ENCODE data around the gene ADAMTS12. TPM values are rescaled to one million over a fixed set of nuclear protein-coding genes. Genes with fewer than 3 reads are reported as not detected.

The ADAMTS12 gene
- total RNA-seq, 1 experiment from 2014 or later = 0.05 TPM

DNA sequence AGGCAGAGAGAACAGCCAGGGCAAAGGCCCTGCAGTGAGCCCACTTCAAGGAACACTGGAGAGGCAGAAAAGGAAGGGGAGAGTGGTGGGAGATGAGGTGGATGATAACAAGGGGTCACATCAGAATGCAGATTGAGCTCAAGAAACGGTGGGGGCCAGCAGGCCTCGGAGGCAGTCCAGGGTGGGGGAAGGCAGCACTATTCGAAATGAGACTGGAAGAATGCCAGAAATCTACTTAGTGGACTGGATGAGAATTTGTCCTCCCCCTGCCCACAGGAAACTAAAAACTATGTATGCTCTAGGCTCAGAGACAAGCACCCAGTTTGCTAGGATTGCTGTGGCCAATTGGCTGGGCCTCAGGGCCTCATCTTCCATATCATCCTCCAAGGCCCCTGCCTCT is 148.7 kb downstream of the ADAMTS12 start:
- DNase-seq (ENCODE audit: low read depth, low spot score) = no peak
- Histone ChIP-seq H3K27ac (ENCODE audit: low read depth, low read length) (no peak overlapping the region), H3K4me1 (ENCODE audit: control insufficient read depth in 1 of 2, insufficient read depth in 2 of 2, low read length in 2 of 2) (no peaks in the 10 kb centered on the region), H3K36me3 (ENCODE audit: control insufficient read depth in 1 of 2, insufficient read depth in 2 of 2, low read length in 2 of 2) (no peaks in the 10 kb centered on the region), H3K79me2 (ENCODE audit: insufficient read depth, low read length) (no peaks in the 10 kb centered on the region), H2AFZ (ENCODE audit: low read depth, low read length, poor library complexity, severe bottlenecking) (no peak overlapping the region), H3K9me3 (ENCODE audit: control insufficient read depth in 1 of 2, insufficient read depth in 1 of 2, low read depth in 1 of 2, low read length in 2 of 2) (no peaks in the 10 kb centered on the region), H3K4me3 (replicated peaks in 1 of 2; ENCODE audit: low read depth in 1 of 2, low read length in 2 of 2) (no peak overlapping the region), H3K4me2 (ENCODE audit: low read length) (no peak overlapping the region), H3K27me3 (ENCODE audit: insufficient read depth, low read length) (peaks cover 9% of the 10 kb centered on the region), H4K20me1 (ENCODE audit: insufficient read depth) (no peaks in the 10 kb centered on the region), H3K9me2 (ENCODE audit: insufficient read depth) (no peaks in the 10 kb centered on the region), H3K9ac (ENCODE audit: low read length) (no peak overlapping the region)
- ATAC-seq = no peak
- CTCF ChIA-PET = no interaction called here
- no TSS peak for BruUV-seq (replicated peaks)
- intact Hi-C loops (cut with micrococcal nuclease) = no loop called here
- TF ChIP-seq RAD21 (IDR thresholded peaks at IDR 0.05; ENCODE audit: low read depth) (no peak), POLR2A (IDR thresholded peaks at IDR 0.05; ENCODE audit: borderline replicate concordance, extremely low read depth, insufficient read depth, insufficient read length) (no peak), JUND (IDR thresholded peaks at IDR 0.05) (no peak), FOSL1 (IDR thresholded peaks at IDR 0.05; ENCODE audit: low read depth) (no peak), YY1 (IDR thresholded peaks at IDR 0.05; ENCODE audit: extremely low read depth, insufficient replicate concordance, low read depth, low read length) (no peak), POLR2AphosphoS5 (IDR thresholded peaks at IDR 0.05; ENCODE audit: low read depth, low read length) (no peak), ZFX (IDR thresholded peaks at IDR 0.05) (no peak), EGR1 (IDR thresholded peaks at IDR 0.05; ENCODE audit: low read depth) (no peak), SIN3A (IDR thresholded peaks at IDR 0.05; ENCODE audit: low read depth) (no peak), TCF7L2 (IDR thresholded peaks at IDR 0.05; ENCODE audit: borderline replicate concordance, extremely low read depth, insufficient read depth, insufficient read length) (no peak), CBX3 (IDR thresholded peaks at IDR 0.05; ENCODE audit: low read depth) (no peak), ZNF274 (IDR thresholded peaks at IDR 0.05; ENCODE audit: low read depth, low read length) (no peak), ELF1 (IDR thresholded peaks at IDR 0.05; ENCODE audit: borderline replicate concordance, low read depth) (no peak), CEBPB (IDR thresholded peaks at IDR 0.05; ENCODE audit: low read depth) (no peak), SRF (IDR thresholded peaks at IDR 0.05; ENCODE audit: low read depth) (no peak)
- TF ChIP-seq, protein P1, sequence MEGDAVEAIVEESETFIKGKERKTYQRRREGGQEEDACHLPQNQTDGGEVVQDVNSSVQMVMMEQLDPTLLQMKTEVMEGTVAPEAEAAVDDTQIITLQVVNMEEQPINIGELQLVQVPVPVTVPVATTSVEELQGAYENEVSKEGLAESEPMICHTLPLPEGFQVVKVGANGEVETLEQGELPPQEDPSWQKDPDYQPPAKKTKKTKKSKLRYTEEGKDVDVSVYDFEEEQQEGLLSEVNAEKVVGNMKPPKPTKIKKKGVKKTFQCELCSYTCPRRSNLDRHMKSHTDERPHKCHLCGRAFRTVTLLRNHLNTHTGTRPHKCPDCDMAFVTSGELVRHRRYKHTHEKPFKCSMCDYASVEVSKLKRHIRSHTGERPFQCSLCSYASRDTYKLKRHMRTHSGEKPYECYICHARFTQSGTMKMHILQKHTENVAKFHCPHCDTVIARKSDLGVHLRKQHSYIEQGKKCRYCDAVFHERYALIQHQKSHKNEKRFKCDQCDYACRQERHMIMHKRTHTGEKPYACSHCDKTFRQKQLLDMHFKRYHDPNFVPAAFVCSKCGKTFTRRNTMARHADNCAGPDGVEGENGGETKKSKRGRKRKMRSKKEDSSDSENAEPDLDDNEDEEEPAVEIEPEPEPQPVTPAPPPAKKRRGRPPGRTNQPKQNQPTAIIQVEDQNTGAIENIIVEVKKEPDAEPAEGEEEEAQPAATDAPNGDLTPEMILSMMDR (IDR thresholded peaks at IDR 0.05 in 2 of 3, conservative IDR thresholded peaks at IDR 0.05 in 1 of 3; ENCODE audit: borderline replicate concordance in 1 of 3, insufficient read depth in 1 of 3, low read depth in 2 of 3, low read length in 2 of 3) = no peak
- TF ChIP-seq, protein P2, sequence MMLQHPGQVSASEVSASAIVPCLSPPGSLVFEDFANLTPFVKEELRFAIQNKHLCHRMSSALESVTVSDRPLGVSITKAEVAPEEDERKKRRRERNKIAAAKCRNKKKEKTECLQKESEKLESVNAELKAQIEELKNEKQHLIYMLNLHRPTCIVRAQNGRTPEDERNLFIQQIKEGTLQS (IDR thresholded peaks at IDR 0.05) = no peak
- TF ChIP-seq, protein P3, sequence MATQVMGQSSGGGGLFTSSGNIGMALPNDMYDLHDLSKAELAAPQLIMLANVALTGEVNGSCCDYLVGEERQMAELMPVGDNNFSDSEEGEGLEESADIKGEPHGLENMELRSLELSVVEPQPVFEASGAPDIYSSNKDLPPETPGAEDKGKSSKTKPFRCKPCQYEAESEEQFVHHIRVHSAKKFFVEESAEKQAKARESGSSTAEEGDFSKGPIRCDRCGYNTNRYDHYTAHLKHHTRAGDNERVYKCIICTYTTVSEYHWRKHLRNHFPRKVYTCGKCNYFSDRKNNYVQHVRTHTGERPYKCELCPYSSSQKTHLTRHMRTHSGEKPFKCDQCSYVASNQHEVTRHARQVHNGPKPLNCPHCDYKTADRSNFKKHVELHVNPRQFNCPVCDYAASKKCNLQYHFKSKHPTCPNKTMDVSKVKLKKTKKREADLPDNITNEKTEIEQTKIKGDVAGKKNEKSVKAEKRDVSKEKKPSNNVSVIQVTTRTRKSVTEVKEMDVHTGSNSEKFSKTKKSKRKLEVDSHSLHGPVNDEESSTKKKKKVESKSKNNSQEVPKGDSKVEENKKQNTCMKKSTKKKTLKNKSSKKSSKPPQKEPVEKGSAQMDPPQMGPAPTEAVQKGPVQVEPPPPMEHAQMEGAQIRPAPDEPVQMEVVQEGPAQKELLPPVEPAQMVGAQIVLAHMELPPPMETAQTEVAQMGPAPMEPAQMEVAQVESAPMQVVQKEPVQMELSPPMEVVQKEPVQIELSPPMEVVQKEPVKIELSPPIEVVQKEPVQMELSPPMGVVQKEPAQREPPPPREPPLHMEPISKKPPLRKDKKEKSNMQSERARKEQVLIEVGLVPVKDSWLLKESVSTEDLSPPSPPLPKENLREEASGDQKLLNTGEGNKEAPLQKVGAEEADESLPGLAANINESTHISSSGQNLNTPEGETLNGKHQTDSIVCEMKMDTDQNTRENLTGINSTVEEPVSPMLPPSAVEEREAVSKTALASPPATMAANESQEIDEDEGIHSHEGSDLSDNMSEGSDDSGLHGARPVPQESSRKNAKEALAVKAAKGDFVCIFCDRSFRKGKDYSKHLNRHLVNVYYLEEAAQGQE (IDR thresholded peaks at IDR 0.05; ENCODE audit: low read depth) = no peak
- TF ChIP-seq, protein P4, sequence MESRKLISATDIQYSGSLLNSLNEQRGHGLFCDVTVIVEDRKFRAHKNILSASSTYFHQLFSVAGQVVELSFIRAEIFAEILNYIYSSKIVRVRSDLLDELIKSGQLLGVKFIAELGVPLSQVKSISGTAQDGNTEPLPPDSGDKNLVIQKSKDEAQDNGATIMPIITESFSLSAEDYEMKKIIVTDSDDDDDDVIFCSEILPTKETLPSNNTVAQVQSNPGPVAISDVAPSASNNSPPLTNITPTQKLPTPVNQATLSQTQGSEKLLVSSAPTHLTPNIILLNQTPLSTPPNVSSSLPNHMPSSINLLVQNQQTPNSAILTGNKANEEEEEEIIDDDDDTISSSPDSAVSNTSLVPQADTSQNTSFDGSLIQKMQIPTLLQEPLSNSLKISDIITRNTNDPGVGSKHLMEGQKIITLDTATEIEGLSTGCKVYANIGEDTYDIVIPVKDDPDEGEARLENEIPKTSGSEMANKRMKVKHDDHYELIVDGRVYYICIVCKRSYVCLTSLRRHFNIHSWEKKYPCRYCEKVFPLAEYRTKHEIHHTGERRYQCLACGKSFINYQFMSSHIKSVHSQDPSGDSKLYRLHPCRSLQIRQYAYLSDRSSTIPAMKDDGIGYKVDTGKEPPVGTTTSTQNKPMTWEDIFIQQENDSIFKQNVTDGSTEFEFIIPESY (IDR thresholded peaks at IDR 0.05; ENCODE audit: extremely low read depth, insufficient replicate concordance, low read length) = no peak
- RAD21 ChIA-PET (ENCODE audit: low non-redundant PET in 1 of 2, low total read pairs in 2 of 2, uncharacterized antibody in 2 of 2, unreplicated experiment in 2 of 2) = no interaction called here
- POLR2A ChIA-PET = no interaction called here

Measured in HCT116 (cell line).